Right hindlimb (tissue), 1 donor: ENCODE results near the gene AR.

Experiments used
- DNase-seq: peaks from one replicate; pipeline ENCODE4 v3.0.0-alpha.2; 2018

Gene AR

DNA sequence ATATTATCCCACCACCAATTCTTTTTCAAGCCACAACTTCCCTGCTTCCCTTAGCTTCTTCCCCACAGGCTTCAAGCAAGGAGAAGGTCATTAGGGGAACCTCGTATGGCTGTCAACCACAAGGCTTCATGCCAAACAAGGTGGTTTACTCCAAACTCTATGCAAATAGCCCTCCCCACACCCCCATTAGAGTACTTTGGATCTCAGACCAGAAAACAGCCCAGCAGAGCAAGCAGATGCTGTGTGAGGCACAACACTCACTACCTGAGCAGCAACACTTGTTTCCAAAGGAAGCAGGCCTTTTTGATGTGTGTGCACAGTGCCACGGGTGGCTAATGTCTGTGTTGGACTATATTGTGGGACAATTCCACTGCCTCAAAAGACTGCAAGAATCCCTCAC is 189.0 kb downstream of the AR start:
- no peak for DNase-seq

DNA sequence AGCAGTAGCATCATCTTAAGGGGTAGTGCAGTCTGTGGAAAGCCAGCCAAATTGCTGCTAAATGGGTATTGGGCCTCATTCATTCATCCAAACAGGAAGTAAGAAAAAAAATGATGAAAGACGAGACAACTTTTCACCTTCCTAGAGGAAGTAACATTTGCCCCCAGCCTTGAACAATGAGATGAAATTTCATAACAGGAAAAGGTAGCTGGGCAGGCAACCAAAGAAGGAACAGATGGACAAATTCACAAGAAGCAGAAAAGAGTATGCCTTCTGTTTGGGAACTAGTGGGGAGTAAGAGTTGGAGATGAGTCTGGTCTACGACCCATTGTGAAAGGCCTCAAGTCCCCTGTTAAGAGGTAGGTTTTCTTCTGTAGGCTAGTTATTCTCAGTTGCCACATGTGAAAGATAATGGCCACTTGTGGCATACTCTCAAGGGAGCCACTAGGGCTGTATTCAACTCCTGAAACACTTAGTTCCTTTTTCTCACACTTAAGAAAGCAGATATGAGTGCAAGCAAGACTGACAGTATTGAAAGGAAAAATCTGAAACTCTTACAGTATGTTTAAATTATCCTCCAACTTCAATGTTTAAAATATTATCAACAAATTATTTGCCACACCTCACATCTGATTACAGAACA is 190.4 kb downstream of the AR start:
- no peak for DNase-seq

DNA sequence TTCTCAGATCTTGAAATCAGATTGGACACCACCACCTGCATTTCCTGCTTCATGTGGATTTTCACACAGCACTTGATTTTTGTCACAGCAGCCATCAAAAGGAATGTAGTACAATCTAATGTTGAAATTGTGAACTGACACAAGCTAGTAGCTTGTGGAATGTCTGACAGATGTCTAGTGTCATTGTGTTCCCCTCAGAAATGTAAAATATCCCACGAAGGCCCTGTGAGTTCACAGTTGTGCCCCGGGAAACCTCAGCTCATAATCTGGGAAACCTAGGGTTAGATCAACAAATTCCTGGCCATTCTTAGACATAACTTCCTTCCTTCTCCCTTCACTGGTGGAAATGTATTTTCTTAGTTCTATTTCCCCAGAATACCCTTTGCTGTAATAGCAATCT is 205.7 kb downstream of the AR start:
- no peak for DNase-seq

DNA sequence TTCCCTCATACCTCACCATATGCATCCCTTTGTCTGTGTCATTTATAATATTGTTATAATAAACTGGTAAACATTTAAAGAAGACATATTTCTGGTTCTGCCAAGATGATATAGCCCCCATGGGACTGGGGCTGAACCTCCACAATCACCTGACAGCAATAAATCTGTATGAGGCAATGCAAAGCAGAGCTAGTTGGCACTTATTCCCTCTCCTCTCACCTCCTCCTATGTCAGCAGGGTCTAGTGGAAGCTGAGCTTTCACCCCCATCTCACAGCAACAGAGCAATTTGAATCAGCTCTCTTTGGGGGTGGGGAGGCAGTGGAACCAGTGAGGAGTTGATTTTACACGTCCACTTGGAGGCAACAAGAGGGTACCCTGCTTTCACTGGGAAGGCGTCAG is 206.9 kb downstream of the AR start:
- no peak for DNase-seq

DNA sequence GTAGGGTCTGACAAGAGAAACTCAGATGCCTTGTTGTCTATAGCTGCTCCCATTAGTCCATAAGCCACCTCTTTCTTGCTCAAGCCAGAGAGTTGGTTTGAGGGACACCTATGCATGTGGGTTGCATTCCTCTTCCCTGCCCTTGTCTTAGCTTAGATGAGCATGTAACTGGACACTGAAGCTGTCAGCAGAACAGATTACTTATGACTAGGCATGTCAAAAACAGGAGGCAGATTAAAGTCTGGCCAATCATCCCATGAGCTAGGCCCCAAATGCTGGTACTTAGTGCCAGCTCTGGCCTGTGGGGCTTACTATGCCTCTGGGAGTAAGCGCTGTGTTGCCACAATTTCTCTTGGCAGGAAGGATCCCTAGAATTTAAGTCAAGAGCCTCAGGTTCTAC is 215.2 kb downstream of the AR start:
- no peak for DNase-seq

DNA sequence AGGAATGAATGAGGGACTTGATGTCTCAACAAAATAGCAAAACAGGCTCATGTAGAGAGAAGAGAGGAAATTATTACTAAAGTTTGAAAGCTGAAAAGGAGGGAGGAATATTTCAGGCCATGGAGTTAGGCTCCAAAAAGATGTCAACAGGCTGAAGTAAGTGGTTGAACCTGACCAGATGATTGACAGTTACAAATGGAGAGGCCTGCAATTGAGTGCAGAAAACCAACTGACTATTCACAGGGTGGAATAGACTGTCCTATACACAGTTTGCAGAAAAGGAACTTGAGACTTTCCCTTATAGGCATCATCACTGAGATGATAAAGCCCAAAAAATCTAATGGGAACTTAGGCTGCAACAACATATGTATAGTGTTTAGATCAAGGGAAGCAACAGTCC is 233.3 kb downstream of the AR start:
- DNase-seq = no peak

DNA sequence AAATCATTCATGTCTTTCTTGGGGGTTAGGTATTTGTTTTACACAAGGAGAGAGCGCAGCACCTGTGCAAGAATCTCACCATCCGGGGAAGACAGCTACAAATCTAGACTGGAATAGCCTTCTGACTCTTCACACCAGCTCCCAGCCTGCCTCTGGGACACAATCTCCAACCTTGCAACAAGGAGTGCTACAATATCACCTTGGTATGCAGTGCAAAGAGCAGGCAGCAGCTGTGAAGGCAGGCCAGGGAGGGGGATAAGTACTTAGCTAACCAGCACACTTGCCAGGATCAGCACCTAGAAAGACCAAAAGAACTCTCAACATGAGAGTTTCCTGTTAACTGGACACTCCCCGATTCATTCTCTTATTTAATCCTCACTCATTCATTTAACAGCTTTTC is 235.3 kb downstream of the AR start:
- no peak for DNase-seq
